ENCODE data around the gene CD34. TPM values are rescaled to one million over a fixed set of nuclear protein-coding genes. Genes with fewer than 3 reads are reported as not detected.

Gene CD34
- total RNA-seq, 3 donors from 2014 or later, result 15.7 to 80.6 (median 22.2) TPM

DNA sequence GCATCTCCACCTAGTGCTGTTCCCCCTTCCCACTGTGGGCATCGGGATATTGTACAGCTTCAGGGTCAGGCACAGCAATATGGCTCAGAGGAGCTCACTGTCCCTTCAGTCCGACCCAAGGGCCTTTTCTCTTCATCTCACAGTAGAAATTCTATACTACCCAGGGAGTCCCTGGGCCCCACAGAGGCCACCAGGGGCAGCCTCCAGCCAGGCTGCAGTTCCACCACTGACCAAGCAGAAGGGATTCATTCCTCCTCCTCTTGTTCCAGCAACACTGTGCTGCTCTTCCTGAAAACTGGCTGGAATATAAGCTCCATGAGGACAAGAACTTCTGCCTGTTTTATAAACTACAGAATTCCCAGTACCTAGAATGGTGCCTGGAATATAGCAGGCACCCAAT lies 70.5 kb downstream of the CD34 start:
- Histone ChIP-seq H3K27ac (no peak overlapping the region), H3K4me3 (no peak overlapping the region), H3K36me3 (no peaks in the 10 kb centered on the region), H3K27me3 (no peaks in the 10 kb centered on the region), H3K9me3 (no peaks in the 10 kb centered on the region), H3K4me1 (peaks cover 3 to 13% of the 10 kb centered on the region in 2 donors)
- TF ChIP-seq POLR2AphosphoS5 (IDR thresholded peaks at IDR 0.05), result no peak
- TF ChIP-seq POLR2A (IDR thresholded peaks at IDR 0.05), result no peak
- no peak for TF ChIP-seq CTCF (IDR thresholded peaks at IDR 0.05)
- DNase-seq (ENCODE audit: low spot score in 2 of 2), result no peak
- intact Hi-C loops (cut with DNase I; ENCODE audit: low total_unique reads), result no loop called here

GRCh38 chr1:207839083-207839413 lies 71.9 kb downstream of the CD34 start:
- intact Hi-C loops (cut with DNase I; ENCODE audit: low total_unique reads), result no loop called here
- no peaks in the 10 kb centered on the region for H3K36me3 ChIP-seq
- no peak for TF ChIP-seq POLR2AphosphoS5 (IDR thresholded peaks at IDR 0.05)
- TF ChIP-seq POLR2A (IDR thresholded peaks at IDR 0.05), result no peak
- TF ChIP-seq CTCF (IDR thresholded peaks at IDR 0.05), result no peak
- DNase-seq (ENCODE audit: low spot score in 2 of 2), result no peak
- H3K27me3 ChIP-seq, result no peaks in the 10 kb centered on the region
- H3K27ac ChIP-seq, result peak overlapping the region; percentile 85 to 87
- H3K9me3 ChIP-seq, result no peaks in the 10 kb centered on the region
- no peak overlapping the region for H3K4me3 ChIP-seq
- H3K4me1 ChIP-seq, result peaks cover 3 to 10% of the 10 kb centered on the region in 2 donors

- H3K27me3 ChIP-seq, result no peaks in the 10 kb centered on the region
- DNase-seq (ENCODE audit: low spot score in 2 of 2), result peak; percentile 71 to 81
- H3K36me3 ChIP-seq, result no peaks in the 10 kb centered on the region
- intact Hi-C loops (cut with DNase I; ENCODE audit: low total_unique reads), result no loop called here
- no peaks in the 10 kb centered on the region for H3K9me3 ChIP-seq
- peak overlapping the region; percentile 85 to 87 for H3K27ac ChIP-seq
- H3K4me3 ChIP-seq, result peak overlapping the region in 2 of 3 donors; percentile 0 to 20
- TF ChIP-seq CTCF (IDR thresholded peaks at IDR 0.05), result no peak
- TF ChIP-seq POLR2AphosphoS5 (IDR thresholded peaks at IDR 0.05), result peak in 2 of 3 donors; percentile 7 to 27
- TF ChIP-seq POLR2A (IDR thresholded peaks at IDR 0.05), result no peak
- peaks cover 3 to 10% of the 10 kb centered on the region in 2 donors for H3K4me1 ChIP-seq
These were observed 72.5 kb downstream of the CD34 start for GRCh38 chr1:207838156-207839082.

- Histone ChIP-seq H3K36me3 (no peaks in the 10 kb centered on the region), H3K4me3 (no peak overlapping the region), H3K4me1 (peaks cover 3 to 10% of the 10 kb centered on the region in 2 donors), H3K27me3 (no peaks in the 10 kb centered on the region), H3K9me3 (no peaks in the 10 kb centered on the region), H3K27ac (peak overlapping the region; percentile 85 to 87)
- intact Hi-C loops (cut with DNase I; ENCODE audit: low total_unique reads), result no loop called here
- no peak for DNase-seq (ENCODE audit: low spot score in 2 of 2)
- no peak for TF ChIP-seq CTCF (IDR thresholded peaks at IDR 0.05)
- no peak for TF ChIP-seq POLR2A (IDR thresholded peaks at IDR 0.05)
- no peak for TF ChIP-seq POLR2AphosphoS5 (IDR thresholded peaks at IDR 0.05)
These were observed 73.3 kb downstream of the CD34 start for GRCh38 chr1:207837673-207838072.

- no peak for DNase-seq (ENCODE audit: low spot score in 2 of 2)
- TF ChIP-seq CTCF (IDR thresholded peaks at IDR 0.05), result no peak
- TF ChIP-seq POLR2A (IDR thresholded peaks at IDR 0.05), result no peak
- no peak for TF ChIP-seq POLR2AphosphoS5 (IDR thresholded peaks at IDR 0.05)
- no peaks in the 10 kb centered on the region for H3K27me3 ChIP-seq
- H3K9me3 ChIP-seq, result no peaks in the 10 kb centered on the region
- H3K4me3 ChIP-seq, result no peak overlapping the region
- peak overlapping the region; percentile 20 to 85 for H3K27ac ChIP-seq
- intact Hi-C loops (cut with DNase I; ENCODE audit: low total_unique reads), result no loop called here
- H3K36me3 ChIP-seq, result no peaks in the 10 kb centered on the region
- H3K4me1 ChIP-seq, result peaks cover 3 to 17% of the 10 kb centered on the region in 2 donors
These were observed 74.2 kb downstream of the CD34 start for GRCh38 chr1:207836591-207837347.
